Spleen (tissue), 11 donors: ENCODE measurements around the gene ERBIN. TPM values are rescaled to one million over a fixed set of nuclear protein-coding genes. Genes with fewer than 3 reads are reported as not detected.
"Not testable (repeated sequence)": the region's sequence is repeated elsewhere in the genome, so short reads cannot be mapped to it uniquely, and the experiment has no call there.

Experiments used
- DNase-seq: peaks from one replicate; pipeline ENCODE4 v3.0.0-alpha.2; 2020
- H3K27ac ChIP-seq, 8 donors: fragments of 200-600 bp; sonication (generic) in 7 of 8; 1 replicate in 4 of 8; 2 replicates in 4 of 8; pipeline versions ENCODE4 v1.5.0 to v1.8.0; 2016 to 2021; ENCODE audit warnings: inconsistent platforms in 4 of 8, mild to moderate bottlenecking in 4 of 8, moderate library complexity in 1 of 8
- H3K27me3 ChIP-seq, 7 donors: fragments of 200-600 bp; sonication (generic) in 6 of 7; replicated peaks in 1 of 7; 1 replicate in 4 of 7; 2 replicates in 3 of 7; pipeline versions ENCODE4 v1.5.0 to v1.8.0; 2016 to 2021; ENCODE audit warnings: inconsistent platforms in 3 of 7, mild to moderate bottlenecking in 1 of 7
- H3K36me3 ChIP-seq, 6 donors: fragments of 200-600 bp; sonication (generic) in 5 of 6; 1 replicate in 4 of 6; 2 replicates in 2 of 6; pipeline versions ENCODE4 v1.5.0 to v1.8.0; 2016 to 2021; ENCODE audit warnings: inconsistent platforms in 2 of 6
- H3K4me1 ChIP-seq, 6 donors: fragments of 200-600 bp; sonication (generic) in 5 of 6; 1 replicate in 3 of 6; 2 replicates in 3 of 6; pipeline versions ENCODE4 v1.5.0 to v1.8.0; 2016 to 2021; ENCODE audit warnings: inconsistent platforms in 3 of 6
- H3K4me3 ChIP-seq, 8 donors: fragments of 200-600 bp; sonication (generic) in 7 of 8; 1 replicate in 4 of 8; 2 replicates in 4 of 8; pipeline versions ENCODE4 v1.5.0 to v1.8.0; 2016 to 2021; ENCODE audit warnings: inconsistent platforms in 4 of 8, mild to moderate bottlenecking in 4 of 8, moderate library complexity in 2 of 8
- H3K9me3 ChIP-seq, 8 donors: fragments of 200-600 bp; sonication (generic) in 7 of 8; 1 replicate in 4 of 8; 2 replicates in 4 of 8; pipeline versions ENCODE4 v1.5.0 to v1.8.0; 2016 to 2021; ENCODE audit warnings: inconsistent platforms in 4 of 8
- POLR2A ChIP-seq, 3 donors: fragments of 450-650 bp; IDR thresholded peaks; one replicate each; pipeline ENCODE4 v1.5.1; 2017; ENCODE audit warnings: antibody characterized with exemption in 3 of 3, mild to moderate bottlenecking in 1 of 3
- POLR2AphosphoS5 ChIP-seq, 3 donors: sonication (generic); formaldehyde crosslinking; IDR thresholded peaks; one replicate each; pipeline ENCODE4 v1.5.1; 2017; ENCODE audit warnings: antibody characterized with exemption in 3 of 3
- WGBS, 5 donors: extraction: QIAGEN DNeasy Blood & Tissue Kit in 3 of 5; methylation state at CpG; one replicate each; pipeline versions ENCODE4 v1.1.5 to v1.1.7; 2013 to 2018; 5-methylcytosine and 5-hydroxymethylcytosine counted together
- intact Hi-C: fragments of 100-400 bp; cut with DNase I; formaldehyde crosslinking; loops from one replicate; pipeline ENCODE4 v1.15.0; 2023; ENCODE audit warnings: low total_unique reads
- polyA plus RNA-seq, 3 donors: library from polyadenylated mRNA; stranded (reverse); fragments of 200-250 nt; gene quantifications; one replicate each; pipeline ENCODE4 v1.2.1, GENCODE V29; 2013
- total RNA-seq, 7 donors: library from RNA; depleted of rRNA in 3 of 7; stranded (reverse); fragments of >200 nt in 3 of 7; fragmentation: NEBNext Ultra II Directional in 4 of 7; extraction: Animal tissue kit (Norgen Biotek cat#: 25700) in 4 of 7; gene quantifications; one replicate each; pipeline versions ENCODE4 v1.1.0 to v1.2.1, GENCODE V29; 2016 to 2021
- TF ChIP-seq, protein P1 (sequence below), 11 experiments: fragments of 200-600 bp in 7 of 11; fragments of 450-650 bp in 4 of 11; sonication (generic) in 4 of 11; IDR thresholded peaks in 8 of 11; conservative IDR thresholded peaks in 3 of 11; 1 replicate in 7 of 11; 2 replicates in 4 of 11; pipeline versions ENCODE4 v1.4.0 to v1.8.0; 2016 to 2021; ENCODE audit warnings: antibody characterized with exemption in 11 of 11, inconsistent platforms in 4 of 11, mild to moderate bottlenecking in 1 of 11
- donor health status: healthy with polysubstance abuse.
- donor health status: DM: no; HTN: no; CAD: no; lungs with moderate emphysema.
- donor health status: DM: no; HTN: no; CAD: no.
- donor health status: Bipolar disorder and iron deficiency.
- donor health status: healthy.
- donor health status: DM: no; HTN: no; CAD: no.
- donor health status: DM: yes; HTN: yes; CAD: no.

ERBIN gene
- total and polyA plus RNA-seq, 10 donors: 19.6 to 112 (median 93.1) TPM

DNA sequence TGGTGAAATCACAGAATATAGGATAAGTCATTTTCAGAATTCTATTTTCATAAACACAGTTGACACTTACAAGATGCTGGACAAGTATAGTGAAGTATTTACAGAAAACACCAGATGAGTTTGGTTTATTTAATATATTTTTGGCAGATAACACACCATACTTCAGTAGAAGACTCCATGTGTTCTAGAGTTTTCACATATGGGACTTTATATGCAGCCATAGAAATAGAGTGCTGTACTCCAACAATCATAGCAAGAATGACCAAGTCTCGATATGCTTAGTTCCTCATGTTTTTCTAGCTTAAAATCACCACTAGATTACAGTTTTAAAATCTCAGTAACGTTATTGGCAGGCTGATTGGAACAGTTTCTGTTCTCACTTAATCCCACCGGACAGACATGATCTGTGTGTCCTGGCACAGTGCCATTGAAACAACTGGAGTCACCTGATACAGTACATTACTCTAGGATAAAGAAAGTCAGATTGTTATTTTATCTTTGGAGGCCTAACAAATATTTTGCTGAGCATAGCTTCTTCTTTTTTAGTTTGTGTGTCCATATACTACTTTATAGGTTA, 45.8 kb upstream of the ERBIN start:
- 63 to 84% (median 77%) methylated on average over 3 of the region's 3 CpGs for WGBS, 5 donors
- DNase-seq: no peak
- H3K9me3 ChIP-seq: peaks cover 0 to 17% (median 4%) of the 10 kb centered on the region in 8 donors
- TF ChIP-seq POLR2AphosphoS5 (IDR thresholded peaks at IDR 0.05): no peak
- no peak for TF ChIP-seq POLR2A (IDR thresholded peaks at IDR 0.05)
- TF ChIP-seq, protein P1, sequence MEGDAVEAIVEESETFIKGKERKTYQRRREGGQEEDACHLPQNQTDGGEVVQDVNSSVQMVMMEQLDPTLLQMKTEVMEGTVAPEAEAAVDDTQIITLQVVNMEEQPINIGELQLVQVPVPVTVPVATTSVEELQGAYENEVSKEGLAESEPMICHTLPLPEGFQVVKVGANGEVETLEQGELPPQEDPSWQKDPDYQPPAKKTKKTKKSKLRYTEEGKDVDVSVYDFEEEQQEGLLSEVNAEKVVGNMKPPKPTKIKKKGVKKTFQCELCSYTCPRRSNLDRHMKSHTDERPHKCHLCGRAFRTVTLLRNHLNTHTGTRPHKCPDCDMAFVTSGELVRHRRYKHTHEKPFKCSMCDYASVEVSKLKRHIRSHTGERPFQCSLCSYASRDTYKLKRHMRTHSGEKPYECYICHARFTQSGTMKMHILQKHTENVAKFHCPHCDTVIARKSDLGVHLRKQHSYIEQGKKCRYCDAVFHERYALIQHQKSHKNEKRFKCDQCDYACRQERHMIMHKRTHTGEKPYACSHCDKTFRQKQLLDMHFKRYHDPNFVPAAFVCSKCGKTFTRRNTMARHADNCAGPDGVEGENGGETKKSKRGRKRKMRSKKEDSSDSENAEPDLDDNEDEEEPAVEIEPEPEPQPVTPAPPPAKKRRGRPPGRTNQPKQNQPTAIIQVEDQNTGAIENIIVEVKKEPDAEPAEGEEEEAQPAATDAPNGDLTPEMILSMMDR (IDR thresholded peaks at IDR 0.05 in 8 of 11, conservative IDR thresholded peaks at IDR 0.05 in 3 of 11): no peak
- H3K27ac ChIP-seq: no peak overlapping the region
- H3K36me3 ChIP-seq: no peaks in the 10 kb centered on the region
- no peaks in the 10 kb centered on the region for H3K27me3 ChIP-seq
- no peaks in the 10 kb centered on the region for H3K4me1 ChIP-seq
- intact Hi-C loops: no loop called here
- H3K4me3 ChIP-seq: no peak overlapping the region

GRCh38 chr5:65882278-65882677, 44.1 kb upstream of the ERBIN start:
- 65 to 97% (median 92%) methylated on average over 2 of the region's 2 CpGs for WGBS, 5 donors

DNA sequence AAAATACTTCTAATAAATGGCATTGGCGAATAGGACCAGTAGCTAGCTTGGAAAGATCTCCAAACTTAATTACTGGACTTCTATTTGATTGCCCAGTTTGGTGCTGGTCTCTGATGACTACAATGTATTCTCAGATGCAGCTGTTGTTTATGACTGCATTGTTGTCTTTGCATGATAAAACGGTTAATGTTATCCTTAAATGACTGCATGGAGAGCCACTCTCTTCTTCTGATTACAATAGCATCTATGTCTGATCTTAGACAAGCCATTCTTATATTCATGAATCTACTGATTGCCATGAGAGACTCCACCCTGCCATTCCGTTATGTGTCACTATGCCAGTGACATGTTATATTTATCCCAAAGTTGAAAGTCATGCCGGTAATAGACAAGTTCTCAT, 42.9 kb upstream of the ERBIN start:
- no peak for DNase-seq
- Histone ChIP-seq H3K27me3 (no peaks in the 10 kb centered on the region), H3K4me3 (no peak overlapping the region), H3K4me1 (no peaks in the 10 kb centered on the region), H3K9me3 (peaks cover 0 to 6% (median 0%) of the 10 kb centered on the region in 8 donors), H3K36me3 (no peaks in the 10 kb centered on the region), H3K27ac (no peak overlapping the region)
- 92 to 98% (median 96%) methylated on average over 4 of the region's 4 CpGs for WGBS, 5 donors
- intact Hi-C loops: no loop called here
- TF ChIP-seq, protein P1 (IDR thresholded peaks at IDR 0.05 in 8 of 11, conservative IDR thresholded peaks at IDR 0.05 in 3 of 11): no peak
- TF ChIP-seq POLR2AphosphoS5 (IDR thresholded peaks at IDR 0.05) (no peak), POLR2A (IDR thresholded peaks at IDR 0.05) (no peak)

More at GRCh38 chr5:65882278-65882677, 44.1 kb upstream of the ERBIN start:
- H3K27me3 ChIP-seq: no peaks in the 10 kb centered on the region
- H3K4me1 ChIP-seq: no peaks in the 10 kb centered on the region
- no peaks in the 10 kb centered on the region for H3K36me3 ChIP-seq
- H3K9me3 ChIP-seq: peaks cover 0 to 17% (median 4%) of the 10 kb centered on the region in 8 donors
- H3K4me3 ChIP-seq: no peak overlapping the region
- no peak overlapping the region for H3K27ac ChIP-seq
- DNase-seq: no peak
- intact Hi-C loops: no loop called here
- TF ChIP-seq, protein P1 (IDR thresholded peaks at IDR 0.05 in 8 of 11, conservative IDR thresholded peaks at IDR 0.05 in 3 of 11): no peak
- no peak for TF ChIP-seq POLR2A (IDR thresholded peaks at IDR 0.05)
- TF ChIP-seq POLR2AphosphoS5 (IDR thresholded peaks at IDR 0.05): no peak

DNA sequence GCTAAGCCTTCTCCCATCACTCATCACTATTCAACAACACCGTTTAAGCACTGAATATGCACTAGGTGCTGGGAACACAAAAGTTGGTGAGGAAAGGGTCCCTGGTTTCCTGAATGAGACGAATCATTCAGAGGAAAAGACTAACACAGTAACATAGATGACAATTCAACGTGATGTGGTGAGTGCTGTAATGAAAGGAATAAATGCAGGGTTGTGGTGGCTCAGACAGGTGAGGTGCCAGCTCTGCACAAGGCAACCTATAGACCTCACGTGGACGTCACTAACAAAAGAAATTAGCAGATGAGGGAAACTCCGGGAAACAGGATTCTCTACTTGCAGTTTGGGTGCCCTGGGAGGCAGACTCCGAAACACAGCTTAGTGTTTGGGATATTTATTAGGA, 40.0 kb upstream of the ERBIN start:
- no peaks in the 10 kb centered on the region for H3K4me1 ChIP-seq
- H3K4me3 ChIP-seq: no peak overlapping the region
- no peak overlapping the region for H3K27ac ChIP-seq
- H3K9me3 ChIP-seq: no peaks in the 10 kb centered on the region
- 67 to 86% (median 77%) methylated on average over 7 of the region's 7 CpGs for WGBS, 5 donors
- no peak for TF ChIP-seq POLR2A (IDR thresholded peaks at IDR 0.05)
- TF ChIP-seq POLR2AphosphoS5 (IDR thresholded peaks at IDR 0.05): no peak
- TF ChIP-seq, protein P1 (IDR thresholded peaks at IDR 0.05 in 8 of 11, conservative IDR thresholded peaks at IDR 0.05 in 3 of 11): no peak
- DNase-seq: no peak
- intact Hi-C loops: no loop called here
- no peaks in the 10 kb centered on the region for H3K36me3 ChIP-seq
- no peaks in the 10 kb centered on the region for H3K27me3 ChIP-seq

GRCh38 chr5:65892024-65892423, 34.4 kb upstream of the ERBIN start:
- H3K4me3 ChIP-seq, H3K9me3 ChIP-seq, intact Hi-C loops, H3K36me3 ChIP-seq, H3K27ac ChIP-seq, H3K27me3 ChIP-seq, H3K4me1 ChIP-seq, DNase-seq: not testable (repeated sequence)
- 75 to 100% (median 91%) methylated on average over 2 of the region's 2 CpGs for WGBS, 5 donors
